Measurements from ENCODE around the gene PHF2. TPM values are rescaled to one million over a fixed set of nuclear protein-coding genes. Genes with fewer than 3 reads are reported as not detected.

PHF2 gene
- total RNA-seq, 1 experiment from 2014 or later, result 26.3 TPM

GRCh38 chr9:93597871-93598646 lies 21.7 kb downstream of the PHF2 start:
- intact Hi-C loops (cut with micrococcal nuclease; ENCODE audit: unreplicated experiment), result no loop called here
- CTCF ChIA-PET, result no interaction called here
- POLR2A ChIA-PET (ENCODE audit: unreplicated experiment), result no interaction called here
- no peaks in the 10 kb centered on the region for H3K79me2 ChIP-seq (ENCODE audit: low read depth)
- H3K36me3 ChIP-seq (ENCODE audit: low read depth), result no peaks in the 10 kb centered on the region
- H3K9me2 ChIP-seq (ENCODE audit: insufficient read depth), result no peaks in the 10 kb centered on the region
- DNase-seq, result no peak
- no peak overlapping the region for H2AFZ ChIP-seq
- H3K9me3 ChIP-seq (ENCODE audit: insufficient read depth, low read depth), result no peaks in the 10 kb centered on the region
- BruUV-seq (replicated peaks), result no TSS peak
- no peaks in the 10 kb centered on the region for H3K27me3 ChIP-seq (ENCODE audit: insufficient read depth, low read depth)
- no peak overlapping the region for H3K4me2 ChIP-seq
- H3K4me1 ChIP-seq (replicated peaks; ENCODE audit: insufficient read depth), result no peaks in the 10 kb centered on the region
- H4K20me1 ChIP-seq (ENCODE audit: insufficient read depth), result no peaks in the 10 kb centered on the region; the same call in 1 of the 2 replicates
- H3K4me3 ChIP-seq, result no peak overlapping the region
- TF ChIP-seq EZH2 (IDR thresholded peaks at IDR 0.05; ENCODE audit: low read depth), result no peak
- no peak for TF ChIP-seq CTCF (conservative IDR thresholded peaks at IDR 0.05)
- H3K27ac ChIP-seq, result no peak overlapping the region
- no peaks in the 10 kb centered on the region for H3F3A ChIP-seq (ENCODE audit: insufficient read depth, low read depth)

DNA sequence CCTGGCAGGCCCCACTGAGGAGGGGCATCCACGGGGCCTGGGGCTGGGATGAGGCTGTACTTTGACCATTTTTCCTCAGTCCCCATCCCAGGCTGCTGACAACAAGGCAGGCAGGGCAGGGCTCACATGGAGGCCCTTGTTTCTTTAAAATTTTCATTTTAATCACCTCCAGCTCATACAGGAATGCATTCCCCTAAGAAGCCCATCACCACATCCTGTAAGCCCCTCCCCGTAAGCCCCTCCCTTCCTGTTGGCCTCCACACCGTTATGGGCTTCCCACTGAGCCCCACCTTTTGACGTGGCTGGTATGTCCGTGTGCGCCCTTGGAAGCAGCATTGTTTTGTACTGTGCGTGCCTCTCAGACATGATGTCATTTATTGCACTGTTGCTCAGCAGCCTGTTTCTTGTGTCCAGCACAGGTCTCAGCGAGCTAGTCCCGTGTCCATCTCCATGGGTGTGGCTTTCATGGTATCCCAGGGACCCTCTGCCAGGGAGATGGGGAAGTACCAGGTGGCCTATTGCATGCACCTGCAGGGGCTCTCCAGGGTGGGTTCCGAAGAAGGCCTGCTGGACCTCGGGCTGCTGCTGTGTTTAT lies 22.4 kb downstream of the PHF2 start:
- Histone ChIP-seq H3K27me3 (ENCODE audit: insufficient read depth, low read depth) (no peaks in the 10 kb centered on the region), H3K79me2 (ENCODE audit: low read depth) (no peaks in the 10 kb centered on the region), H3K9me3 (ENCODE audit: insufficient read depth, low read depth) (no peaks in the 10 kb centered on the region), H3K27ac (no peak overlapping the region), H3K9me2 (ENCODE audit: insufficient read depth) (no peaks in the 10 kb centered on the region), H3K4me3 (no peak overlapping the region), H3K36me3 (ENCODE audit: low read depth) (no peaks in the 10 kb centered on the region), H2AFZ (no peak overlapping the region), H3F3A (ENCODE audit: insufficient read depth, low read depth) (no peaks in the 10 kb centered on the region), H4K20me1 (ENCODE audit: insufficient read depth) (no peaks in the 10 kb centered on the region), H3K4me2 (no peak overlapping the region), H3K4me1 (replicated peaks; ENCODE audit: insufficient read depth) (no peaks in the 10 kb centered on the region)
- ChIA-PET CTCF (no interaction called here), POLR2A (ENCODE audit: unreplicated experiment) (no interaction called here)
- no peak for DNase-seq
- intact Hi-C loops (cut with micrococcal nuclease; ENCODE audit: unreplicated experiment), result no loop called here
- no TSS peak for BruUV-seq (replicated peaks)
- no peak for TF ChIP-seq CTCF (conservative IDR thresholded peaks at IDR 0.05)
- TF ChIP-seq EZH2 (IDR thresholded peaks at IDR 0.05; ENCODE audit: low read depth), result no peak

DNA sequence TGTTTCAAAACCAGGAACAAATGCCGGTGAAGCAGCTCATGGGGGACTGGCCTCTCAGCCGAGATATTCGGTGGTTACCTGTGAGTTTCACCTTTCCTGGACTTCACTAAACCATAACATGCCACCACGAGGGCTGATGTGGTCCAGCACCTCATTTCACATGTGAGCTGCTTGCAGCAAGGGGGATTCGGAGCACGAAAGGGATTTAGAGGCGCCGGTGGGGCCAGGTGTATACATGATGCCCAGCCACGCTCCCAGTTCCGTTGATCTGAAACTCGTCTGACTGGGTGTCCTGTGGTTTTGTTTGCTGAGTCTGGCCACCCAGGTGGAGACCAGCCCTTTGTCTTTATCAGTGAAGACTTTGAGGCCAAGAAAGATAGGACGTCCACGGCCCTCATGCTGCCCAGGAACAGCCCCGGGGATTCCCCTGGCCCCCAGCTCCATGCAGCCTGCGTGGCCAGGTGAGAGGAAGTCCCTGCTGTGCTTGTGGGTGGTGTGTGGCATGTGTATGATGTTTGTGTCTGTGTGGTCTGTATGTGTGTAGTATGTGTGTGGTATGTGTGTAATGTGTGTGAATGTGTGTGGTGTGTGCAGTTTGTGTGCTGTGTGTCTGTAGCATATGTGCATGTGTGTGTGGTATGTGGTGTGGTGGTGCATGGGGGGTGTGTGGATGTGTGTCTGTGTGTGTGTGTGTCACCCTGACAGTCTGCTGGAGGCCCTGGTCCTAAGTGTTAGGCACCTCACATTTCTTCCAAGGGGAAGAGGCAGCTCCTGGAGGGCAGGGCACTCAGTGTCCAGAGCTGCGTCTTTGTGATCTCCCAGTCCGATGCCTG lies 23.4 kb downstream of the PHF2 start:
- Histone ChIP-seq H4K20me1 (ENCODE audit: insufficient read depth) (no peaks in the 10 kb centered on the region), H2AFZ (no peak overlapping the region)

More for the DNA sequence above, 23.4 kb downstream of the PHF2 start:
- H3K4me3 ChIP-seq, result no peak overlapping the region
- H3K36me3 ChIP-seq (ENCODE audit: low read depth), result no peaks in the 10 kb centered on the region
- H3K4me1 ChIP-seq (replicated peaks; ENCODE audit: insufficient read depth), result no peaks in the 10 kb centered on the region
- H3K27me3 ChIP-seq (ENCODE audit: insufficient read depth, low read depth), result no peaks in the 10 kb centered on the region
- no peaks in the 10 kb centered on the region for H3K9me3 ChIP-seq (ENCODE audit: insufficient read depth, low read depth)
- no peak for DNase-seq
- no TSS peak for BruUV-seq (replicated peaks)
- CTCF ChIA-PET, result interaction anchor here (0.6 to 1.1 kb wide), 2 partner anchors 34 to 1135 kb away, joined by 3 read pairs; no protein-coding TSS in a partner anchor
- POLR2A ChIA-PET (ENCODE audit: unreplicated experiment), result no interaction called here
- intact Hi-C loops (cut with micrococcal nuclease; ENCODE audit: unreplicated experiment), result loop anchor here (2.0 kb wide), 1 partner anchor 33 kb away; no protein-coding TSS in a partner anchor
- no peak overlapping the region for H3K27ac ChIP-seq
- no peaks in the 10 kb centered on the region for H3K9me2 ChIP-seq (ENCODE audit: insufficient read depth)
- H3K4me2 ChIP-seq, result no peak overlapping the region
- H3K79me2 ChIP-seq (ENCODE audit: low read depth), result no peaks in the 10 kb centered on the region
- no peaks in the 10 kb centered on the region for H3F3A ChIP-seq (ENCODE audit: insufficient read depth, low read depth)
- TF ChIP-seq EZH2 (IDR thresholded peaks at IDR 0.05; ENCODE audit: low read depth), result no peak
